ENCODE data around the gene GDF9. TPM values are rescaled to one million over a fixed set of nuclear protein-coding genes. Genes with fewer than 3 reads are reported as not detected.
"Not testable (repeated sequence)": the region's sequence is repeated elsewhere in the genome, so short reads cannot be mapped to it uniquely, and the experiment has no call there.

The GDF9 gene
- total RNA-seq, 1 experiment from 2014 or later = 0.13 TPM

DNA sequence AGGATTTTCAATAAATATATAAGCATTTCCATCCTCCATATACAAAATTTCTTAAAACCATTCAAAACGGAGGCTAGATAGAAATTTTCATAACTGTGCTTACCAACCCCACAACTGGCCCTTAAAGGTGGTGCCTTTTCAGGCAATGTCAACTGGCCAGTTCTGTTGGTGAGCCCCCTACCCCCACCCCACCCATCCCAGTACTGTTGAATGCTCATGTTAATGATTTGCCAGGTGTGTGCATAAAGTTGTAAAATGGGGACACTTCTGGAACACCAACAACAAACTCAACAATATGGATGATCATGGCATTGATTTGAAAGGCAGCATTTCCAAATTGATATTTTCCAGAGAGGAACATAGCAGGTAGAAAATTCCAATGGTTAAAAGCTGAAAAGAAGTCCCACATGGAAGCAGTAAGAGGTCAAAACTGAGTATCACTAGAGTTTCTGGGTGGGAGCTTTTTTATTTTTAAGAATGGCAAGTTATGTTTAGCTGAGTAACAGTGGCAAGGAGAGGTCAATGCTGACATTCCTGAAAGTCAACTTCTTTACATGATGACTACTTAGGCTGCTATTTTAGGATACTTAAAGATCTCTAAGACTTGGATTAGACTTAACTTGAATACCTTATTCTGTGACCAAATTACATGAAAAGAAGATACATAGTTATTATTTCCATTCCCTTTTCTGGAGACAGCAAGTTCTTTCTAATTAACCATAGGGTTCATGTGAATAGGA is 9.9 kb upstream of the GDF9 start:
- in situ Hi-C loops (cut with HindIII; ENCODE audit: low pct_unique_long_range_greater_than_20kb, low sequenced_read_pairs) = no loop called here

DNA sequence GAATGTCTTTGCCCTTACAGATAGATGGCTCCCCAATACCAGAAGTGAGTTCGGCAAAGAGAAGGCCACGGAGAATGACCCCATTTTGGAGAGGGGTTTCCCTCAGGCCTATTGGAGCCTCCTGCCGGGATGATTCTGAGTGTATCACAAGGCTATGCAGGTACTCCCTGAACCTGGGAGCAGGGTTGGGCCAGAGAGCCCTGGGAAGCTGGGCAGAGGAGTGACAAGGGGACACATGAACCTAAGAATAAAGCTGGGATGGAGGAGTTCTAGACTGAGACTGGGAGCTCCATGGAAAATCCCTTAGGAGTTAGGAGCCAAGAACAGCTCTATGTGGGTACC is 7.6 kb upstream of the GDF9 start:
- no peak for DNase-seq (ENCODE audit: low read depth, low spot score)
- in situ Hi-C loops (cut with HindIII; ENCODE audit: low pct_unique_long_range_greater_than_20kb, low sequenced_read_pairs) = no loop called here

More for the DNA sequence above, 9.9 kb upstream of the GDF9 start:
- no peak for DNase-seq (ENCODE audit: low read depth, low spot score)

DNA sequence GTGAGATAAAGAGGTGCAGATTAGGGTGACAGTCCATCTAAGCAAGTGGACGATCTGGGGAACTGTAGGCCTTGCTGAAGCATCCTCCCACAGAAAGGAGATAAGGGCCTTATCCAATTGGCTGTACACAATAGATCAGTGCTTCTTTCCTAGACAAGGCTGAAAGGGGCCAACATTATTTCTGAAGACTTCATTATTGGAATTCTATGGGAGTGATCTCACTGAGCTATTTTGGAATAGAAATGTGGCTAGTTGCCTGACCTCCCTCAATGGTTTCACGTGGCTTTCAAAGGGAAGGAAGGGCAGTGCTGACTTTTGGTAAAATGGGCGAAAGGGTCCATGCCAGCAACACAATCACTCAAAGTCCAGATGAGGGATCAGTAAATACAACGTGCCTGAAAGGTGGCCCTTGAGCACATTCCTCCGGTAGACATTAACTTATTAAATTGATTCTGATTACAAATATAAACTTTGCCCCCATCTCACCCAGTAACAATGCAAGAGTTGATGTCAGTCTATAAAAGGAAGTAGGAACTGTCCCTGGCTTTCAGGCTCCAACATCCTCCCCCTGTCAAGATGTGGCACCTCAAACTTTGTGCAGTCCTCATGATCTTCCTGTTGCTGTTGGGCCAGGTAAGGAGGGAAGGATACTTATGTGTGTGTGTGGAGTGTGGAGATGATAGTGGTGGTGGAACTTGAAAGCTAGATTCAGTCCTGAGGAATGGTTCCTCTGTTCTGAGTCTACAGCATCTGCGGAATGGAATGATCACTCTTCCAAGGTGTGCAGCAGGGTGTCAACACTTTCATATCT is 7.1 kb upstream of the GDF9 start, which contains the start of gene LEAP2:
Gene LEAP2, plus strand, starts transcription at position 550 of the 811 bp plus-strand sequence. Its CDS starts 27 bp downstream, at position 577.
- in situ Hi-C loops (cut with HindIII; ENCODE audit: low pct_unique_long_range_greater_than_20kb, low sequenced_read_pairs) = no loop called here
- DNase-seq (ENCODE audit: low read depth, low spot score) = no peak

DNA sequence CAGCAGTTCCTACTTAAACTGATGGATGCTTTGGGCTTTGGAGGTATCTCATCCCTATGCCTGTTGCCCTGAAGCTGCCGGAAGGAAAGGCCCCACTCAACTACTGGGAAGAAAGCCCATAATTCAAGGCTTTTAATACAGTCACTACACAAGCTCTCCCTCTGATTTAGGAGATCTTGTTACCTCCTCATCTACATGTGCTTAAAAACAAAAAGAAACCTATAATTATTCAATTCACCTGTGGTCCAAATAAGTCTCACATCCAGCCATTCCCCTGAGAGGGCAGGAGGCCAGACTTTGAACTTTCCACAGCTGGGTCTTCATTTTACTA is 6.5 kb upstream of the GDF9 start:
- in situ Hi-C loops (cut with HindIII; ENCODE audit: low pct_unique_long_range_greater_than_20kb, low sequenced_read_pairs) = no loop called here
- DNase-seq (ENCODE audit: low read depth, low spot score) = no peak

DNA sequence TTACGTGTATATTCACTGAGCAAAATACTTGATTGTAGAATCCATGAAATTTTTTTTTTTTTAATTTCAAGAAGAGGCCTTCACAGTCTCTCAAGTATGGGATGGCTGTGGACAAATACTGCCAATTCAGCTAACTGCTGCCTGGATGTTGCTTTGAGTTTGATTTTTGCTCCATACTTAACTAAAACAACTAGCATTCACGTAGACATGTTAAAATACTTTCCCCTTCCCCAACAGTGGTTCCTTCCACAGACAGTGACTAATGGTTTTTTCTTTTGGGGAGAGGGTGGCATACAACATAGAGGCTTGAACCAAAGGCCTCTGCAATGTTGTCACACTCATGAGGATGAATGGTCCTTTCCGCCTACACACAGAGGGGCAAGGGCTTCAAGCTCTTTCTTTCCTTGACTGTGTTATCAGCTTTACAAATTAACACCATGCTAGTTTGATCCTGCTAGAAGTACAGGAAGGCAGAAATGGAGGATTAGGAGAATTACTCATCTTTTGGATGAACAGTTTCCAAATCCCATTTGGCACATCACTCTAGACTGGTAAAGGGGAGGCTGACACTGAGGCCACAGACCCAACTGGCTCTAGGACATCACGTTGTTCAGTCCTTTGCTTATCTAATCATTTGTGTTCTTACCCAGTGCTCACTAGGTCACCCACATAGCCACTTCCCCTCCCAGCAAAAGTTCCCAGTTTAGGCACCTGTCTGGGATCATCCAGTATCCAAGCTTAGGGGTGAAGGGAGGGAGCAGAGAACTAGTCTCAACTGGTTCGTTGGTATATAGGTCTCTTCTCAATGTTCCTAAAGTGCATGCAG is 5.4 kb upstream of the GDF9 start:
- DNase-seq (ENCODE audit: low read depth, low spot score) = no peak
- in situ Hi-C loops (cut with HindIII; ENCODE audit: low pct_unique_long_range_greater_than_20kb, low sequenced_read_pairs) = no loop called here

DNA sequence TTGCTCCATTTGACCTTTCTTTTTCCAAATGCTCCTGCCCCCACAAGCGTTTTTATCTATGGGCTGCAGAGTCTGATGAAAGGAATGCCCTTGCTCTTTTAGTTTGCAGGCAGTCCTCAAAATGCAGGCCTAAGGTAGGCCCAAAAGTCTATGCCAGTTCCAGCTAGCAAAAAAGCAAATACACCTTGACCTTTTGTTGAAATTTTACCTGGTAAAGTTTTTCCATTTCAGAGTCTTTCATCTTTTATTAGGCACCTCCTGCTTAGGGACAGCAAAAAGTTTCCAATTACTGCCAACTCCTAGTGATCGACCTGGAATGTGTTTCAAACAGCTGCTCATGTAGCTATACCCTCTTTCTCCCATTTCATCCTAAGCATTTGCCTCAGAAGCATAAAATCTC is 4.5 kb upstream of the GDF9 start:
- in situ Hi-C loops (cut with HindIII; ENCODE audit: low pct_unique_long_range_greater_than_20kb, low sequenced_read_pairs) = no loop called here
- no peak for DNase-seq (ENCODE audit: low read depth, low spot score)

DNA sequence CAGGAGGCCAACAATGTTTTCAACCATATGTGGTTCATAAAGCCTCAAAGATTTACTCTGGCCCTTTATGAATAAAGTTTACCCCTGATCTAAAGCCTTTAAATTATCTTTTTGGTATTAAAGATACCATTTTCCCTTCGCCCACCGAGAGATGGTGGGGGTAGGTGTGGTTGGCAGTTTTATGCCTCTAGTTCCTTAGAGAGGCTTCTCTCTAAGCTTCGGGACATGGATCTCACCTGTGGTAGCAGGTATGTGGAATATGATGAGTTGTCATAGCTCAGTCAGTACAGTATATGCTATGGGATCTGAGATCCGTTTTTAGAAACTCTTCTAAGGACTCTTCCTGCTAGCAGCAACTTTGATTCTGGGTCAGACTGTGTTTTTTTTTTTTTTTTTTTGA is 2.5 kb upstream of the GDF9 start:
- DNase-seq (ENCODE audit: low read depth, low spot score) = no peak
- in situ Hi-C loops (cut with HindIII; ENCODE audit: low pct_unique_long_range_greater_than_20kb, low sequenced_read_pairs) = no loop called here

DNA sequence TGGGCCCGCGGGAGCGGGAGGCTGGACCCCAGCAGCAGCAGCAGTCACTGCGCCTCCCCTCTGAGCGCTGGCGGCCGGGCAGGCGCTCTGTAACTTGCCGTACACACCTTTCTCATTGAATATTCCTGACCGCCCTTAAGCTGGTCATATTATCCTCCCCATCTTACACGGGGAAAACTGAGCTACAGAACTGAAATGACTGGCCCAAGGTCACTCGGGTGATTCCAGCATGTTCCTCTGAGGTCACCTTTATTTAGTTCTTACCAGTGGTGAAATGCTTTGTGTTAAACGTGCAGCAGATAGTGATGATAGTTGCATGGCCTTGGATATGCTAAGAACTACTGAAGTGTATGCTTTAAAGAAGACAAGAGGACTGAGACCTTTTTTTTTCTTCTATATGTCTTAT is 780 bp upstream of the GDF9 start:
- in situ Hi-C loops (cut with HindIII; ENCODE audit: low pct_unique_long_range_greater_than_20kb, low sequenced_read_pairs) = no loop called here
- no peak for DNase-seq (ENCODE audit: low read depth, low spot score)

DNA sequence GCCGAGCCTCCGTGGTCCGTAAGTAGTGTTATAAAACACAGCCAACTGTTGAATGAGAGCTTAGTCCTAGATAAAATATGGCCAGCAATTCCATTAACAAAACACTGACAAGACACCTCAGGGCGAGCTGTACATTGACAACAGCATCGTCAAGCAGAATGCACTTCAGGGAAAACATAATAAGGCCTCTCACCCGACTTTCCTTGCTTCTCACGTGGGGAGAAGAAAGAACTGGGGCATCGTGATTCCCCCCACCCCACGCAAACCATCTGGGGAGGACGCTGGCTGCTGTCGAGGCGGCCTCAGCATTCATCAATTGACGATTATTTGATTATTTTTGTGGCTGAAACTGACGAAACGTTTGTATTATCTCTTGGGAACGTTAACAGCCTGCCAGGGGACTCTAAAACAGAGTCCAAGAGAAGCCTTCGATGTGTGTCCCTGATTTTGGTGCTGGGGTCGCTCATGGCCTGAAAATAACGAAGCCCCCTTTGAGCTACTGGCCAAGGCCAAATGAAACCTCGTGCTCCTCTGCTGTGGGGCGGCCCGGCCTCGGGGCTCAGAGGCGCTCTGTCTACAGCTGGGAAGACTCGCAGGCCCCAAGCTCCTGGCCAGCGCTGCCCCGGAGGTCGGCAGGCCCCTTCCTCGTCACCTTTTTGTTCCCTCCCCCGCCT is 464 bp downstream of the GDF9 start:
- in situ Hi-C loops (cut with HindIII; ENCODE audit: low pct_unique_long_range_greater_than_20kb, low sequenced_read_pairs) = no loop called here
- DNase-seq (ENCODE audit: low read depth, low spot score) = no peak

DNA sequence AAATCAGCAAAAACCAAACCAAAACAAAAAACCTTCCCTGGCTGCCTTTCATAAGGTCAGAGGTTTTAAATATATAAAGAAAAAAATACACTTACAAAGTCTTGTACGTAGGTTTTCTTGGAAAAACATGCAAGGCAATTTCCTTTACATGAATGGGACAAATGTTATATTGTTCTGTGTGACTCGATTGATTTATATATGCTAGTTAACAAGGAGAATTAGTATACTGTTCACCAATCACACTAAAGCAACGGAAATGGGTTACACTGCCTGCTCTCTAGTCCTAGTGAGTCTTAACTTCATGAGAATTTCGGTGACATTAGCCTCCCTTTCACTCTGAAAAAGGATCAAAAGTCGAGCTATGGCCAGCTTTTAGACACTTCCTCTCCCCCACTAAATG is 5.5 kb downstream of the GDF9 start:
- in situ Hi-C loops (cut with HindIII; ENCODE audit: low pct_unique_long_range_greater_than_20kb, low sequenced_read_pairs) = no loop called here
- DNase-seq (ENCODE audit: low read depth, low spot score) = peak; percentile 58

DNA sequence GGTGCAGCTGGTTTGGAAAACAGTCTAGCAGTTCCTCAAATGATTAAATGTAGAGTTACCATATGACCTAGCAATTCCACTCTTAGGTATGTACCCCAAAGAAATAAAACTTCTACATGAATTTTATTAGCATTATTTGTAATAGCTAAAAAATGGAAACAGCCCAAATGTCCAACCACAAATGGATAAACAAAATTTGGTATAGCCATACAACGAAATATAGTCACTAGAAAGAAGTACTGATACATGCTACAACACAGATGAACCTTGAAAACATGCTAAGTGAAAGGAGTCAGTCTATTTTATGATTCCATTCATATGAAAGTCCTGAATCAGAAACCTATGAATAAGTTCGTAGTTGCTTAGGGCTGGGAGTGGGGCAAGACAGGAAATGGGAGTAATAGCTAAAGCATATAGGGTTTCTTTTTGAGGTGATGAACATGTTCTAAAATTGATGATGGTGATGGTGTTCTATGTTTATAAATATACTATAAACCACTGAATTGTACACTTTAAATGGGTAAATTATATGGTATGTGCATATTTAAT is 6.3 kb downstream of the GDF9 start:
- in situ Hi-C loops (cut with HindIII; ENCODE audit: low pct_unique_long_range_greater_than_20kb, low sequenced_read_pairs) = no loop called here
- DNase-seq (ENCODE audit: low read depth, low spot score) = no peak

DNA sequence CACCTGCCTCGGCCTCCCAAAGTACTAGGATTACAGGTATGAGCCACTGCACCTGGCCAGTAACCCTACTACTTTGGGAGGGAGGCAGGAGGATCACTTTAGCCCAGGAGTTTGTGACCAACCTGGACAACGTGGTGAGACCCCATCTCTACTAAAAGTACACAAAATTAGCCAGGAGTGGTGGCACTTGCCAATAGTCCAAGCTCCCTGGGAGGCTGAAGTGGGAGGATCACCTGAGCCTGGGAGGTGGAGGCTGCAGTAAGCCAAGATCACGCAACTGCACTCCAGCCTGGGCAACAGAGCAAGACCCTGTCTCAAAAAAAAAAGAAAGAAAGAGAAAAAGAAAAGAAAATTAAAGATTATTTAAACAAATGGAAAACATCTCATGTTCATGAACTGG is 10.3 kb downstream of the GDF9 start:
- no peak for DNase-seq (ENCODE audit: low read depth, low spot score)
- in situ Hi-C loops (cut with HindIII; ENCODE audit: low pct_unique_long_range_greater_than_20kb, low sequenced_read_pairs) = no loop called here

DNA sequence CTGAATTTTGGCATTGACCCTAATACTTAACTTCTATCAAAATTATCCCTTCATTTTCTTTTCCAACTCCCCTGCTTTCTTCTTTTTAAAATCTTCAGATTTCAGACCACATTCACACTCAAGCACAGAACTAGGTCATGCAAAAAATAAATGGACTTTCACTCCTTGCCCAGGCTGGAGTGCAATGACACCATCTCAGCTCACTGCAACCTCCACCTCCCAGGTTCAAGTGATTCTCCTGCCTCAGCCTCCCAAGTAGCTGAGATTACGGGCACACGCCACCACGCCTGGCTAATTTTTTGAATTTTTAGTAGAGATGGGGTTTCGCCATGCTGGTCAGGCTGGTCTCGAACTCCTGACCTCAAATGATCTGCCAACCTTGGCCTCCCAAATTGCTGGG is 11.3 kb downstream of the GDF9 start:
- DNase-seq (ENCODE audit: low read depth, low spot score); in situ Hi-C loops (cut with HindIII; ENCODE audit: low pct_unique_long_range_greater_than_20kb, low sequenced_read_pairs): not testable (repeated sequence)

DNA sequence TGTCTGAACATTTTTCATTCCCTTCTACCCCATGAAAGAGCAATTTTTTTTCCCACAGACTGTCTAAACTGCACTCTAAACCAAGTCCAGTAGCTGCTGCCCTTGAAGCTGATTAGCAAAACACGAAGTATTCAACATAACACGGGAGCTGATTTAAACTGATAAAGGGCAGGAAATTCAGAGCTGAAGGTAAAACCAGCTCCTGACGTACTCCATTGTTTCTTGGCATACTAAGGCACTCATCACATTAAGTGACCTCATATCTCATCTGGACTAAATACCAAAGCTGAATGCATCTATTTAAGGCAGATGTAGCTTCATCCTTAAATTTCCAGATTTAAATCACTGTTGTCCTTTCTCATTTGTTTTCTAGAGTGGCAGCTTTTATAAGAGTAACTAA is 12.0 kb downstream of the GDF9 start:
- peak; percentile 19 for DNase-seq (ENCODE audit: low read depth, low spot score)
- in situ Hi-C loops (cut with HindIII; ENCODE audit: low pct_unique_long_range_greater_than_20kb, low sequenced_read_pairs) = no loop called here

DNA sequence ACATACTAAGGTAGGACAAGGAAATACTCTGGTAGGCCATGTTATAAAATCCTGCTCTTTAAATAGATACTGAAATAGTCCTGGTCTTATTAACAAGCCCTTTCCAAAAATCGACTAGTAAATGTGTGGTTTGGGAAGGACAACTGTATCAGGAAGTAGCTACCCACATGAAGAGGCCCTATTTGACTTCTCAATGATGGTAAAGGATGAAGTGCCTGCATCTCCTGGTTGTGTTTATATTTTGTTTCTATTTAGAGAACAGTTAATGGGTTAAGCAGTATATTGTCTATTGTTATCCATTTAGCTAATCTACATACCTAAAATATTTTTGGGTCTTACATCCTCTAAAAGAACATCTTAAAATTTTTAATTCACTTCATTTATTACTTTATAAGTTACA is 12.5 kb downstream of the GDF9 start:
- in situ Hi-C loops (cut with HindIII; ENCODE audit: low pct_unique_long_range_greater_than_20kb, low sequenced_read_pairs) = no loop called here
- DNase-seq (ENCODE audit: low read depth, low spot score) = no peak

DNA sequence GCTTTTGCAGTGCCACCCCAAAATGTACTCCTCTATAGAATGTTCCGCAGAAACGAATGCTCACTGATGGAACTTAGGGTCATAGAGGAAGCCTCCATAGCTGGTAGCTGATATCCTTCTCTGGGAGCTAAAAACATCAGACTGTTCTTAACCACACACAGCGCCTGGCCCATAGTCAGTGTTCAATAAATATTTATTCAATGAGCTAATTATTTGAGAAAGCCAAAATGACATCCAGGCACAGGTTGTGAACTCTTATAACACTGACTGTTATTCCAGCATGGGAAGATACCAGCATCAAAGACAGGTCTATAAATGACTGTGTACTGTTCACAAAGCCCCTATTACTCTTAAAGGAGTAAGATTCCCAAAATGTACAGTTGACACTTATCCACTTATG is 12.9 kb downstream of the GDF9 start:
- no peak for DNase-seq (ENCODE audit: low read depth, low spot score)
- in situ Hi-C loops (cut with HindIII; ENCODE audit: low pct_unique_long_range_greater_than_20kb, low sequenced_read_pairs) = no loop called here

DNA sequence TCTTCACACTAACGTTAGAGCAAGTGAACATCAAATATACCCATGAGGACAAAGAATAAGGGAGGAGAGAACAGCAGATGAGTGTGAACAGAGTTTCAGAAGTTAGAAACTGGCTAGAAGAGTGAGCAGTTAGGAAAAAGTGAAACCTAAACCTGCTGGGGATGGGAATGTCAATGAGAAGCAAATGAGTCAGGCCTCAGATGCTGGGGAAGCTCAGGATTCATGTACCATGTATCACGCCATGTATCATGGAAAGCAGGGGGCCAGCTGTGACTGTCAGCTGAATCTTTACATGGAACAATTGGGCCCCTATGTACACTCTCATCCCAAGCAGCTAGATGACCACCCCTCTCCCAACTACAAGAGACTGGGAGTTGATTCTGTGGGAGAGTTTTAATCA is 16.2 kb downstream of the GDF9 start:
- in situ Hi-C loops (cut with HindIII; ENCODE audit: low pct_unique_long_range_greater_than_20kb, low sequenced_read_pairs) = no loop called here
- no peak for DNase-seq (ENCODE audit: low read depth, low spot score)

DNA sequence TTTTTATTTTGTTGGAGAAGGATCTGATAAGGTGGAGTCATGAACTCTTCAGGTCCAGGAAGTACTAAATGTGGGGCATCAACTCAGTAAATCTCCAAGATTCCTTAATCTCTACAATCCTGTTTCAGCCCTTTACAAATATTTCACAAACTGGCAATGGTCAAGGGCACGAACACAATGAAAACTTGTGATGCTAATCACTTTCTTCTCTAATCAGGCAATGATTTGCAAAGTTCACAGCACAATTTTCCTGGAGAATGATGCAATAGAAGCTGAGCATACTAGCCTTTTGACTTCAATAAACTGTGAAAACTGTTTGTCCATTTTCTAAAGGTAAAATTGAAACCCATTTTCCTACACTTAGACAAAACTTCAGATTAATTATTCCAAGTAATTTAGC is 16.9 kb downstream of the GDF9 start:
- in situ Hi-C loops (cut with HindIII; ENCODE audit: low pct_unique_long_range_greater_than_20kb, low sequenced_read_pairs) = no loop called here
- DNase-seq (ENCODE audit: low read depth, low spot score) = no peak

Data from SK-MEL-5 (cell line).